Neural cell (in vitro differentiated cells): ENCODE measurements around the gene CELSR1. TPM values are rescaled to one million over a fixed set of nuclear protein-coding genes. Genes with fewer than 3 reads are reported as not detected.

Source experiments
- H2AFZ ChIP-seq: fragments of 200-600, 300-800 bp; sonication (generic), shearing (Covaris generic); 2 replicates; pipeline ENCODE4 v1.6.0; 2014; ENCODE audit warnings: low read depth, mild to moderate bottlenecking, antibody characterized with exemption, low read length, moderate library complexity
- H3F3A ChIP-seq: fragments of 200-600 bp; shearing (Covaris generic); 2 replicates; pipeline ENCODE4 v1.6.1; 2016; ENCODE audit warnings: mild to moderate bottlenecking, moderate library complexity, mixed read lengths, antibody characterized with exemption, low read length; ENCODE audit not compliant: insufficient read depth, poor library complexity, severe bottlenecking
- H3K27ac ChIP-seq: fragments of 200-600, 300-800 bp; sonication (generic), shearing (Covaris generic); 2 replicates; pipeline ENCODE4 v1.5.1; 2014; ENCODE audit warnings: mild to moderate bottlenecking, low read length, moderate library complexity
- H3K27me3 ChIP-seq: fragments of 300-800, 200-600 bp; sonication (generic), shearing (Covaris generic); 2 replicates; pipeline ENCODE4 v1.6.0; 2014; ENCODE audit warnings: mild to moderate bottlenecking, low read depth, low read length, moderate library complexity; ENCODE audit not compliant: insufficient read depth
- H3K36me3 ChIP-seq: fragments of 300-800, 200-600 bp; sonication (generic), shearing (Covaris generic); 2 replicates; pipeline ENCODE4 v1.5.1; 2014; ENCODE audit warnings: mild to moderate bottlenecking, antibody characterized with exemption, low read length, moderate library complexity; ENCODE audit not compliant: insufficient read depth
- H3K4me2 ChIP-seq: fragments of 300-800, 200-600 bp; sonication (generic), shearing (Covaris generic); 2 replicates; pipeline ENCODE4 v1.6.0; 2014; ENCODE audit warnings: mild to moderate bottlenecking, low read length
- H3K4me3 ChIP-seq: fragments of 300-800, 200-600 bp; sonication (generic), shearing (Covaris generic); 2 replicates; pipeline ENCODE4 v1.5.1; 2014; ENCODE audit warnings: mild to moderate bottlenecking, low read length, moderate library complexity
- H3K79me2 ChIP-seq: fragments of 200-600 bp; shearing (Covaris generic); replicated peaks from 2 replicates; pipeline ENCODE4 v1.6.0; 2014; ENCODE audit warnings: mild to moderate bottlenecking, low read length, moderate library complexity; ENCODE audit not compliant: insufficient read depth
- H3K9ac ChIP-seq: fragments of 300-800, 200-600 bp; sonication (generic), shearing (Covaris generic); 2 replicates; pipeline ENCODE4 v1.6.1; 2016; ENCODE audit warnings: mild to moderate bottlenecking, low read length, mixed read lengths
- H3K9me2 ChIP-seq: fragments of 200-600 bp; shearing (Covaris generic); 2 replicates; pipeline ENCODE4 v1.6.1; 2016; ENCODE audit warnings: mild to moderate bottlenecking, low read length, mixed read lengths; ENCODE audit not compliant: insufficient read depth
- H3K9me3 ChIP-seq: fragments of 200-600, 300-800 bp; sonication (generic), shearing (Covaris generic); 2 replicates; pipeline ENCODE4 v1.6.1; 2016; ENCODE audit warnings: mild to moderate bottlenecking, mixed run types, low read length, moderate library complexity, mixed read lengths
- H4K20me1 ChIP-seq: fragments of 200-600 bp; shearing (Covaris generic); 2 replicates; pipeline ENCODE4 v1.6.1; 2016; ENCODE audit warnings: mild to moderate bottlenecking, mixed run types; ENCODE audit not compliant: insufficient read depth
- EP300 ChIP-seq: fragments of 450-650 bp; conservative IDR thresholded peaks from 2 replicates; pipeline ENCODE4 v1.6.1; 2014; ENCODE audit warnings: antibody characterized with exemption, mild to moderate bottlenecking, moderate library complexity; ENCODE audit not compliant: poor library complexity, severe bottlenecking
- EZH2 ChIP-seq: fragments of 200-600, 300-800 bp; shearing (Covaris generic), sonication (generic); IDR thresholded peaks from 2 replicates; pipeline ENCODE4 v1.6.1; 2014; ENCODE audit warnings: antibody characterized with exemption, low read length, borderline replicate concordance, mild to moderate bottlenecking; ENCODE audit not compliant: insufficient read depth, poor library complexity, severe bottlenecking
- MXI1 ChIP-seq: fragments of 450-650 bp; conservative IDR thresholded peaks from 2 replicates; pipeline ENCODE4 v1.6.1; 2014; ENCODE audit warnings: antibody characterized with exemption, mild to moderate bottlenecking; ENCODE audit not compliant: poor library complexity, severe bottlenecking
- POLR2AphosphoS5 ChIP-seq: IDR thresholded peaks from 2 replicates; pipeline ENCODE4 v1.6.1; 2012
- RAD21 ChIP-seq: fragments of 450-650 bp; conservative IDR thresholded peaks from 2 replicates; pipeline ENCODE4 v1.6.1; 2014; ENCODE audit warnings: antibody characterized with exemption, mild to moderate bottlenecking, moderate library complexity
- SMC3 ChIP-seq: fragments of 450-650 bp; conservative IDR thresholded peaks from 2 replicates; pipeline ENCODE4 v1.6.1; 2014; ENCODE audit warnings: antibody characterized with exemption, mild to moderate bottlenecking, moderate library complexity; ENCODE audit not compliant: poor library complexity
- TAF1 ChIP-seq: IDR thresholded peaks from 2 replicates; pipeline ENCODE4 v1.6.1; 2012; ENCODE audit warnings: low read depth
- polyA plus RNA-seq: library from polyadenylated mRNA; depleted of rRNA; stranded (reverse); fragments of >200 nt; gene quantifications from 2 replicates; pipeline ENCODE4 v1.2.3, GENCODE V29; 2014
- TF ChIP-seq, protein P1 (sequence below): IDR thresholded peaks from 2 replicates; pipeline ENCODE4 v1.6.1; 2012; ENCODE audit warnings: borderline replicate concordance
- TF ChIP-seq, protein P2 (sequence below): fragments of 450-650 bp; IDR thresholded peaks from 2 replicates; pipeline ENCODE4 v1.5.1; 2014; ENCODE audit warnings: antibody characterized with exemption, mild to moderate bottlenecking, moderate library complexity; ENCODE audit not compliant: poor library complexity, severe bottlenecking

The CELSR1 gene
- polyA plus RNA-seq, 1 donor from 2014 or later, result 0.14 TPM

DNA sequence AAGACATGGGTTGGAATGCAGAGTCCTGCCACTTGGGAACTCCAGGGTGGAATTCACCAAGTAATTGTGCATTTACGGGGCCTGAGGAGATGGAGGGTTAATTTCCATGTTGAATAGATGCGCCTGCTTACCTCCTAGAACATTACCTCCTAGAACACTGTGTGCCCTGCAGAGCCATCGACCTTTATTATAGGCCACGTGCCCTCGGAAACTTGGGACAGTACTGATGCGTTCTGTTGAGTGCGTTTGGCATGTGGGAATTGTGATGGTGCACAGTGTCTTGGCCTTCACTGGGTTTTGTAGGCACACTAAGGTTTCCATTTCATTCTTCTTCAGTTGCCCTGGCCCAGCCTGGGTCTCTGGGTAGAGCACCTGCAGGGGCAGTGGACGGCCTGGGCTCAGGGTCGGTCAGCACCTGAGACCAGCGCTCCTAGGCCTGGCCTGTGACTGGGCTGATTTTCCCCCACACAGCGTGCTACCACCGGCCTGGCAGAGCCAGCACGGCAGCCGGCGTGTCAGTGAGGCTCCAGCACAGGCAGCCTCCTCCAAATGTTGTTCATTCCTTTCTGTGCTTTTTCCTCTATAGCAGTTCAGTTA is 189.2 kb downstream of the CELSR1 start:
- no peaks in the 10 kb centered on the region for H3K27me3 ChIP-seq
- no peaks in the 10 kb centered on the region for H3K9me2 ChIP-seq
- H2AFZ ChIP-seq, result no peak overlapping the region
- H3F3A ChIP-seq, result no peaks in the 10 kb centered on the region
- H3K79me2 ChIP-seq, result no peaks in the 10 kb centered on the region
- no peaks in the 10 kb centered on the region for H3K9me3 ChIP-seq
- H3K36me3 ChIP-seq, result no peaks in the 10 kb centered on the region
- no peak for TF ChIP-seq TAF1
- TF ChIP-seq, protein P1, sequence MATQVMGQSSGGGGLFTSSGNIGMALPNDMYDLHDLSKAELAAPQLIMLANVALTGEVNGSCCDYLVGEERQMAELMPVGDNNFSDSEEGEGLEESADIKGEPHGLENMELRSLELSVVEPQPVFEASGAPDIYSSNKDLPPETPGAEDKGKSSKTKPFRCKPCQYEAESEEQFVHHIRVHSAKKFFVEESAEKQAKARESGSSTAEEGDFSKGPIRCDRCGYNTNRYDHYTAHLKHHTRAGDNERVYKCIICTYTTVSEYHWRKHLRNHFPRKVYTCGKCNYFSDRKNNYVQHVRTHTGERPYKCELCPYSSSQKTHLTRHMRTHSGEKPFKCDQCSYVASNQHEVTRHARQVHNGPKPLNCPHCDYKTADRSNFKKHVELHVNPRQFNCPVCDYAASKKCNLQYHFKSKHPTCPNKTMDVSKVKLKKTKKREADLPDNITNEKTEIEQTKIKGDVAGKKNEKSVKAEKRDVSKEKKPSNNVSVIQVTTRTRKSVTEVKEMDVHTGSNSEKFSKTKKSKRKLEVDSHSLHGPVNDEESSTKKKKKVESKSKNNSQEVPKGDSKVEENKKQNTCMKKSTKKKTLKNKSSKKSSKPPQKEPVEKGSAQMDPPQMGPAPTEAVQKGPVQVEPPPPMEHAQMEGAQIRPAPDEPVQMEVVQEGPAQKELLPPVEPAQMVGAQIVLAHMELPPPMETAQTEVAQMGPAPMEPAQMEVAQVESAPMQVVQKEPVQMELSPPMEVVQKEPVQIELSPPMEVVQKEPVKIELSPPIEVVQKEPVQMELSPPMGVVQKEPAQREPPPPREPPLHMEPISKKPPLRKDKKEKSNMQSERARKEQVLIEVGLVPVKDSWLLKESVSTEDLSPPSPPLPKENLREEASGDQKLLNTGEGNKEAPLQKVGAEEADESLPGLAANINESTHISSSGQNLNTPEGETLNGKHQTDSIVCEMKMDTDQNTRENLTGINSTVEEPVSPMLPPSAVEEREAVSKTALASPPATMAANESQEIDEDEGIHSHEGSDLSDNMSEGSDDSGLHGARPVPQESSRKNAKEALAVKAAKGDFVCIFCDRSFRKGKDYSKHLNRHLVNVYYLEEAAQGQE, result no peak
- TF ChIP-seq EP300, result no peak
- no peak for TF ChIP-seq EZH2
- no peak for TF ChIP-seq RAD21
- TF ChIP-seq MXI1, result no peak
- TF ChIP-seq POLR2AphosphoS5, result no peak
- no peak for TF ChIP-seq SMC3
- TF ChIP-seq, protein P2, sequence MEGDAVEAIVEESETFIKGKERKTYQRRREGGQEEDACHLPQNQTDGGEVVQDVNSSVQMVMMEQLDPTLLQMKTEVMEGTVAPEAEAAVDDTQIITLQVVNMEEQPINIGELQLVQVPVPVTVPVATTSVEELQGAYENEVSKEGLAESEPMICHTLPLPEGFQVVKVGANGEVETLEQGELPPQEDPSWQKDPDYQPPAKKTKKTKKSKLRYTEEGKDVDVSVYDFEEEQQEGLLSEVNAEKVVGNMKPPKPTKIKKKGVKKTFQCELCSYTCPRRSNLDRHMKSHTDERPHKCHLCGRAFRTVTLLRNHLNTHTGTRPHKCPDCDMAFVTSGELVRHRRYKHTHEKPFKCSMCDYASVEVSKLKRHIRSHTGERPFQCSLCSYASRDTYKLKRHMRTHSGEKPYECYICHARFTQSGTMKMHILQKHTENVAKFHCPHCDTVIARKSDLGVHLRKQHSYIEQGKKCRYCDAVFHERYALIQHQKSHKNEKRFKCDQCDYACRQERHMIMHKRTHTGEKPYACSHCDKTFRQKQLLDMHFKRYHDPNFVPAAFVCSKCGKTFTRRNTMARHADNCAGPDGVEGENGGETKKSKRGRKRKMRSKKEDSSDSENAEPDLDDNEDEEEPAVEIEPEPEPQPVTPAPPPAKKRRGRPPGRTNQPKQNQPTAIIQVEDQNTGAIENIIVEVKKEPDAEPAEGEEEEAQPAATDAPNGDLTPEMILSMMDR, result no peak
- H3K9ac ChIP-seq, result no peak overlapping the region
- H3K4me2 ChIP-seq, result no peak overlapping the region
- H4K20me1 ChIP-seq, result no peaks in the 10 kb centered on the region
- H3K27ac ChIP-seq, result no peak overlapping the region
- no peak overlapping the region for H3K4me3 ChIP-seq

DNA sequence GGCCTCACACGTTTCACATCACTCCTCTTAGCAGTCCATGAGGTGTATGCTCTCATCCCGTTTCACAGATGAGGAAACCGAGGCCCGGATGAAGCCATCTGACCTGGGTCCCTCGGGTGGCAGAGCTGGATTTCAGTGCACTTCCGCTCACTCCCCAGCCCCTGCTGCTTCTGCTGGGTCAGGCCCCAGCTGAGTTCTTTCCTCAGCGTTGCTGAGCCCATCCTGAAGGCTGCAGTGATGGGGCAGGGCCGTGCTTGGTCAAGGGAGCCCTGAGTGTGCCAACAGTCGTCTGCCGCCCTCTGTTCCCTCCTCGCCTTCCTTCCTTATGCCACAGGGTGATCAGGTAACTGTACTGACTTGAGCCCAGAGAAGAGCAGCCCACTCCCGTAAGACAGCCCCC is 189.8 kb downstream of the CELSR1 start:
- Histone ChIP-seq H3K9ac (no peak overlapping the region), H3K27ac (no peak overlapping the region), H3K36me3 (no peaks in the 10 kb centered on the region), H3K27me3 (no peaks in the 10 kb centered on the region), H3K9me3 (no peaks in the 10 kb centered on the region), H3K9me2 (no peaks in the 10 kb centered on the region), H3K4me2 (no peak overlapping the region), H3K79me2 (no peaks in the 10 kb centered on the region), H2AFZ (no peak overlapping the region), H3F3A (no peaks in the 10 kb centered on the region), H4K20me1 (no peaks in the 10 kb centered on the region), H3K4me3 (no peak overlapping the region)
- TF ChIP-seq POLR2AphosphoS5 (no peak), RAD21 (no peak), SMC3 (no peak), EZH2 (no peak), EP300 (no peak), TAF1 (no peak)
- TF ChIP-seq, protein P2, result no peak
- TF ChIP-seq, protein P1, result no peak
